CD4-positive, alpha-beta T cell treated with Interleukin-4 for 1 hour (primary cell): Measurements from ENCODE around the gene LCN9.

ENCODE experiments used
- DNase-seq, 2 donors: peaks; one replicate each; pipeline ENCODE4 v3.0.0-alpha.2; 2020 to 2022

The LCN9 gene

GRCh38 chr9:135701067-135701958 lies 38.2 kb downstream of the LCN9 start:
- DNase-seq, result peak in 1 of 2 donors; percentile 7

DNA sequence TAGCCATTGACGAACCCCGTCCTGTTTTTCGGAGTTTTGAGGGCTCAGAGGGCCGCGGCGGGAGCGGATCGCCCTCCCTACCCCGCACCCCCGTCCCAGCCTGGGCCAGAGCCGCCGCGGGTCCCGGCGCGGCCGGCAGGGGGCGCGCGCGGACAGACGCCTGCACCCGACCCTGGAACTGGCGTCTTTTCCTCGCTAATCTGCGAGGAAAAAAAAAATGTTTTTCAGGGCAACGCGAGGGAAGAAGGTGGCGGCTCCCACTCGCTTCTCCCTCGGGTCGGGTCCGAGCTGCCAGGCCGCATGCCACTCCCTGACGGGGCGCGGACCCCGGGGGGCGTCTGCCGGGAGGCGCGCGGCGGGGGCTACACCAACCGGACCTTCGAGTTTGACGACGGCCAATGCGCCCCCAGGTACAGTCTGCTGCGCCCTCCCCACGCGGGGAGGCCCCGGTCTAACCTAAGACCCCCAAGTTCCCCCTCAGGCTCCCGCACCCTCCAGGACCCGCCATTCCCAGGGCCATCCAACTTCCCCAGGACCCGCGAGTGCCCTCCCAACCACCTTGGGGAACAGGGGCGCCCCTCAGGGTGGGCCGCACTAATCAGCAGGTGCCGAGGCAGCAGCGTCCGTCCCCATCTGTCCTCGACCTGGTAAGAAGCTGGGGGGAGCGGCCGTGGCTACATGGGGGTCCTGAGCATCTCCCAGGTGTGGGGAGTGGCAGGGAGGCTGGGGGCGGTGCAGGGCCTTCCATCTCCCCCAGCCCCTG lies 39.0 kb downstream of the LCN9 start, which contains the start of gene KCNT1:
TSS of gene KCNT1 (plus strand) at position 227 of the 763 bp plus-strand sequence. CDS start at position 301, 74 bp downstream.
- DNase-seq, result peak; percentile 14 to 33

- DNase-seq, result no peak
Observed at GRCh38 chr9:135703726-135704125, 40.6 kb downstream of the LCN9 start.

GRCh38 chr9:135704483-135704882 lies 41.4 kb downstream of the LCN9 start:
- no peak for DNase-seq

- DNase-seq, result no peak
Observed at GRCh38 chr9:135705376-135705775, 42.3 kb downstream of the LCN9 start.

- no peak for DNase-seq
Observed at GRCh38 chr9:135706288-135706687, 43.2 kb downstream of the LCN9 start.

GRCh38 chr9:135707252-135708138 lies 44.4 kb downstream of the LCN9 start:
- DNase-seq, result no peak

DNA sequence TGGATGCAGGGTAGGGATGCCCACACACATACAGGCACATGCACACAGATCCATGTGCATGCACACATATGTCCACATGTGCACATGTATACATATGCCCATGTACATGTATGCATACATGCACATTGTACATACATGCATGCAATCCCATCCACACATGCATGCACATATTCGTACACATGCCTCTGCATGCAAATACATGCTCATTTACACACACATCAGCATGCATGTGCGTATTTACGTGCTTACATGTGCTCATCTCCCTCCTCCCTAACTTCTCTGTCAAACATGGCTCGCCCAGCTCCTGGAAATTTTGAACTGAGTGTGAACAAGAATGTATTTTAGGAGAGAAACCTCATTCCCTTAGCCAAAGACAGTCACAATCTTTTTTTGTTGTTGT lies 45.1 kb downstream of the LCN9 start:
- no peak for DNase-seq

DNA sequence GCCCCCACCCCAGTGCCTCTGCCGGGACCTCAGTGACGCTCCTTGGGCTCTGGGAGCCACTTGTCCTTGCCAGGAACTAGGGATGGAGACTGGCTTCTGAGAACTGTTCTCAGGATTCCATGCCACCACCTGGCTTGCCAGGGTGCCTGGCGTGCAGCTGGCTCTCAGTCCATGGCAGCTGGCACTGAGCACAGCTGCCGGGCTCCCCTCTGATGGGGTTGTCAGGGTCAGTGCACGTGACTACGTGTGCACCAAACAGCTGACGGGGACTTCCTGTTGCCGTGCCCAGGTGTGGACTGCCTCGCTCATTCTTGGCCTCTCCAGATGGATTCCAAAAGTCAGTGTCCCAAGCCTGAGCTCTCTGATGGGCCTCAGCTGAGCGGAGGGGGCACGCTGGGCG lies 48.3 kb downstream of the LCN9 start:
- DNase-seq, result no peak

DNA sequence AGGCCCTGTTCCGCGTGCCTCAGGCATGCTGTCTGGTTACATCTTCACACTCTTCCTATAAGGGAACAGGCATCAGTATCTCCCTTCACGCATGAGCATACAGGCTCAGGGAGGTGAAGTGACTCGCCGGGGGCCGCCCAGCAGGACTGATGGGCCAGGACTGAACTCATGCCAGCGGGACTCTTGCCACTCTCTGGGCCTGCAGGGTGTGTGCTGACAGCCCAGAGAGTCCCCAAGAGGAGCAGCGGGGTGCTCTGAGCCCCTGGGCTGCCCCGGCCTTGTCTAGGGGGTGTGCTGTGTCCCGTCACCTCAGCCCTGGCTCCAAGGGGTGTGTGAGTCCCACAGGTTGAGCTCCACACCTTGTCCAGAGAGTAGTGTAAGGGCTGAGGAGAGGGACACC lies 48.8 kb downstream of the LCN9 start:
- no peak for DNase-seq

- DNase-seq, result no peak
Observed at GRCh38 chr9:135712613-135713295, 49.6 kb downstream of the LCN9 start.

GRCh38 chr9:135714242-135715055 lies 51.3 kb downstream of the LCN9 start:
- DNase-seq, result no peak

DNA sequence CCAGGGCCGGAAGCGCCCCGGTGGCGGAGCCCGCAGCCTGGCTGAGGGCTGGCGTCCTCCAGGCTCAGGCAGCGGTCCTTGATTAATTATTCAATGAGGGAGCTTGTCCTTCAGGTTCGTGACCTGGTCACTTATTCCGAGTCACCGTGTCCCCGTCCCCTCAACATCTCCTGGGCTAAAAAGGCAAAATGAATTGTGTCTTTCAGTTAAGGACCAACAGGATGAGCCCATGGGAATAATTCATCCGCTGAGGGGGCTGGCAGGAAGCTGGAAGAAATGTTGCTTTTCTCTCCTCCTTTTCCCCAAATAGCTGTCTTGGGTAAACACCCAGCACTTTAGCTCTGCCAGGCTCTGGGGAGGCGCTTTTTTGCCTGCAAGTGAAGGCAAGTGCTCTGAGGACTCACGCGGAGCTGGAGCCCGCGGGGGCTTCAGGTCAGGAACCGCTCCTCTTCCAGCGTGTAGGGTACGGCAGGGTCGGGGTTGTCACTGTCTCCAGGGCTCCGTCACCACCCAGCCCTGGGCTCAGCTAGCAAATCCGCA lies 52.0 kb downstream of the LCN9 start:
- DNase-seq, result no peak

DNA sequence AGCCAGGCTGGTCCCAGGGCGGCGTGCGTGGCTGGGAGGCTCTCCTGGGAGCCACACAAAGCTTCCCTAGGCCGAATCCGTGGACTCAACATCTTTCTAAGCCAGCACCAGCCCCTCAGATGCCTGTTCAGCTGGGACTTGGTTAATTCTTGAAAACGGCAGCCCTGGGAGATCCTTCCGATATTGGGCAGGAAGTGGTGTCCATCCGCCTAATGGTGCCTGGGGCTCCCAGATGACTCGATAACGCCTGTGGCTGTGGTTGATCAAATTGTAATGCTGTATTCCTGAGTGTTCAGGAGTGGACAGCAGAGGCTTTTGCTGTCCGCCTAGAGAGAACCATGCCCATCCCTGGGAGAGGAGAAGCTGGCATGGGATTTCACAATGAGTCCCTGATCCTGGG lies 52.9 kb downstream of the LCN9 start:
- DNase-seq, result no peak
